WERI-Rb-1 (cell line): Measurements from ENCODE around the gene CDH4.

ENCODE experiments used
- DNase-seq: peaks from one replicate; pipeline ENCODE4 v3.0.0-alpha.2; 2020
- H3K27ac ChIP-seq: fragments of 250-450 bp; sonication (Bioruptor Pico); 2 replicates; pipeline ENCODE4 v1.5.1; 2020; ENCODE audit warnings: mild to moderate bottlenecking, moderate library complexity
- H3K27me3 ChIP-seq: fragments of 250-450 bp; sonication (Bioruptor Pico); 2 replicates; pipeline ENCODE4 v1.5.1; 2021; ENCODE audit warnings: mild to moderate bottlenecking, low read depth, moderate library complexity; ENCODE audit not compliant: insufficient read depth, severe bottlenecking
- H3K36me3 ChIP-seq: fragments of 250-450 bp; sonication (Bioruptor Pico); 2 replicates; pipeline ENCODE4 v1.5.1; 2020; ENCODE audit warnings: mild to moderate bottlenecking, moderate library complexity
- H3K4me3 ChIP-seq: 2 replicates; pipeline ENCODE4 v1.5.1; 2011; ENCODE audit warnings: low read depth, mild to moderate bottlenecking, control low read depth, low read length
- H3K9me3 ChIP-seq: fragments of 250-450 bp; sonication (Bioruptor Pico); 2 replicates; pipeline ENCODE4 v1.5.1; 2021; ENCODE audit warnings: mild to moderate bottlenecking, moderate library complexity; ENCODE audit not compliant: severe bottlenecking
- TF ChIP-seq, protein P1 (sequence below): IDR thresholded peaks from 2 replicates; pipeline ENCODE4 v1.5.1; 2011; ENCODE audit warnings: low read depth, mild to moderate bottlenecking, control low read depth, inconsistent platforms, low read length

CDH4 gene

DNA sequence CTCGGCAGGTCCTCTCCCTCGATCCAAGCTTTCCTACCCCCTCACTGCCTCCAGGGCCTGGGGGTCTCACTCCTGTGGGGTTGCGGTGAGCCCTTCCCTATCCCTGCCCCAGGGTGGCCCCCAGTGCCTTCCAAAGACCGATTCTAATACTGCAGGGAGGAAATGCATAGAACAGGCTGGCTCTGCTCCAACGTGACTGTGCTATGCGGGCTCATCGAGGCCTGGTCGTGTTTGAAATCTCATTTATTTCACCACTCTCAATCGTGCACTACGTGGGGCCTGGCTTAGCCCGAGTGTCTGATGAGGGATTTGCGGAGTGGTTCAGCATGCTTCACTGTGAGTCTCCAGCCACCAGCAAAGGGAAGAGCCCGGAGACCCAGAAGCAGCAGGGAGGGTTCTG lies 60.9 kb downstream of the CDH4 start:
- no peak for DNase-seq
- Histone ChIP-seq H3K27me3 (peaks cover 85% of the 10 kb centered on the region), H3K27ac (no peak overlapping the region), H3K9me3 (no peaks in the 10 kb centered on the region), H3K4me3 (no peak overlapping the region), H3K36me3 (no peaks in the 10 kb centered on the region)
- TF ChIP-seq, protein P1, sequence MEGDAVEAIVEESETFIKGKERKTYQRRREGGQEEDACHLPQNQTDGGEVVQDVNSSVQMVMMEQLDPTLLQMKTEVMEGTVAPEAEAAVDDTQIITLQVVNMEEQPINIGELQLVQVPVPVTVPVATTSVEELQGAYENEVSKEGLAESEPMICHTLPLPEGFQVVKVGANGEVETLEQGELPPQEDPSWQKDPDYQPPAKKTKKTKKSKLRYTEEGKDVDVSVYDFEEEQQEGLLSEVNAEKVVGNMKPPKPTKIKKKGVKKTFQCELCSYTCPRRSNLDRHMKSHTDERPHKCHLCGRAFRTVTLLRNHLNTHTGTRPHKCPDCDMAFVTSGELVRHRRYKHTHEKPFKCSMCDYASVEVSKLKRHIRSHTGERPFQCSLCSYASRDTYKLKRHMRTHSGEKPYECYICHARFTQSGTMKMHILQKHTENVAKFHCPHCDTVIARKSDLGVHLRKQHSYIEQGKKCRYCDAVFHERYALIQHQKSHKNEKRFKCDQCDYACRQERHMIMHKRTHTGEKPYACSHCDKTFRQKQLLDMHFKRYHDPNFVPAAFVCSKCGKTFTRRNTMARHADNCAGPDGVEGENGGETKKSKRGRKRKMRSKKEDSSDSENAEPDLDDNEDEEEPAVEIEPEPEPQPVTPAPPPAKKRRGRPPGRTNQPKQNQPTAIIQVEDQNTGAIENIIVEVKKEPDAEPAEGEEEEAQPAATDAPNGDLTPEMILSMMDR = no peak

DNA sequence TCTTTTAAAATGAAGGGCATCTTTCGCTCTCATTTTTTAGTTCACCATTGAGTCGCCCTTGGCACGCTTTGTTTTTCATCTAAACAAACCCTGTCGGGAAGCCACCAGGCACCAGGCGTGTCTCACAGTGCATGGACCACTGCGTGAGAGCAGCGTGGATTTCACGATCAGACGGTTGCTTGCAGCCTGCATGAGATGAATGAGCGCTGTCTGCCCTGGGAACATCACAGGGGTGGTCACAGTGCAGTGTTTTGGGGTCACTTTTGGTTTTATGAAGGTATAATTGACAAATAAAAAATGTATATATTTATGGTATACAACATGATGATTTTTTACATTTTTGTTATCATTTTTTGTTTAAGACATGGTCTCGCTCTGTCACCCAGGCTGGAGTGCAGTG lies 61.3 kb downstream of the CDH4 start:
- Histone ChIP-seq H3K9me3 (no peaks in the 10 kb centered on the region), H3K27ac (no peak overlapping the region), H3K36me3 (no peaks in the 10 kb centered on the region), H3K27me3 (peaks cover 85% of the 10 kb centered on the region), H3K4me3 (no peak overlapping the region)
- TF ChIP-seq, protein P1 = no peak
- DNase-seq = no peak

DNA sequence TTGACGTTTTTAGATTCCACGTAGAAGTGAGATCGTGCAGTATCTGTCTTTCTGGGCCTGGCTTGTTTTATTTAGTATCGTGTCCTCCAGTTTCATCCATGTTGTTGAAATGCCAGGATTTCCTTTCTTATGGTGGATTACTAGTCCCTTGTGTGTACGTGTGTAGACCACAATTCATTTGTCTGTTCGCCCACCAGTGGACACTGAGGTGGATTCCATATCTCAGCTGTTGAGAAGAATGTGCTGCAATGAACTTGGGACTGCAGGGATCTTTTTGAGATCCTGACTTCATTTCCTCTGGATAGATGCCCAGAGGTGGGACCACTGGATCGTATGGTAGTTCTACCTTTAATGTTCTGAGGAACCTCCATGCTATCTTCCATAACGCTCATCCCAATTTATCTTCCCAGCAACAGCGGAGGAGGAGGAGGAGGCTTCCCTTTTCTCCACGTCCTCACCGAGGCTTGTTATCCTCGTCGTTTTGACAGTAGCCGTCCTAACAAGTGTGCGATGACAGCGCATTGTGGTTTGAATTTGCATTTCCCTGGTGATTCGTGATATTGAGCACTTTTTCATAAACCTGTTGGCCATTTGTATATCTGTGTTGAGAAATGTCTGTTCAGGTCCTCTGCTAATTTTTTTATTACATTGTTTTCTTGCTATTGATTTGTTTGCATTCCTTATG lies 62.4 kb downstream of the CDH4 start:
- Histone ChIP-seq H3K27me3 (peaks cover 85% of the 10 kb centered on the region), H3K27ac (no peak overlapping the region), H3K36me3 (no peaks in the 10 kb centered on the region), H3K4me3 (no peak overlapping the region), H3K9me3 (no peaks in the 10 kb centered on the region)
- no peak for DNase-seq
- TF ChIP-seq, protein P1 = no peak

DNA sequence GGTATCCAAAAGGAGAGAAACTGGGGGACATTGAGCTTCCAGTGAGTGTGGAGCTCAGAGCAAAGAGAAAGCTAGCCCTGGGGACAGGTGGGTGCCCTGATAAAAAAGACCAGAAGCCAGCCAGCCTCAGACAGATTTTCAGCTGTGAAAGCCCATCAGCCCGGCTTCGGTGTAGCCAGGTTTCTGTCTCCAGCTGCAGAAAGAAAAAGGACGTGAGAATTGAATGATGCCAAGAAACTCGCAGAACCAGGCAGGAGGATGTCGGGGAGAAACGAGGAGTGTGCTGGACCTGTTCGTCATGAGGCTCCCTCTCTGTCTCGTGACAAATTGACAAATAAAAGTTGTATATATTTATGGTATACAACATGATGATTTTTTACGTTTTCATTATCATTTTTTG lies 63.3 kb downstream of the CDH4 start:
- Histone ChIP-seq H3K27me3 (peaks cover 80% of the 10 kb centered on the region), H3K27ac (no peak overlapping the region), H3K36me3 (no peaks in the 10 kb centered on the region), H3K4me3 (no peak overlapping the region), H3K9me3 (no peaks in the 10 kb centered on the region)
- DNase-seq = no peak
- TF ChIP-seq, protein P1 = no peak

DNA sequence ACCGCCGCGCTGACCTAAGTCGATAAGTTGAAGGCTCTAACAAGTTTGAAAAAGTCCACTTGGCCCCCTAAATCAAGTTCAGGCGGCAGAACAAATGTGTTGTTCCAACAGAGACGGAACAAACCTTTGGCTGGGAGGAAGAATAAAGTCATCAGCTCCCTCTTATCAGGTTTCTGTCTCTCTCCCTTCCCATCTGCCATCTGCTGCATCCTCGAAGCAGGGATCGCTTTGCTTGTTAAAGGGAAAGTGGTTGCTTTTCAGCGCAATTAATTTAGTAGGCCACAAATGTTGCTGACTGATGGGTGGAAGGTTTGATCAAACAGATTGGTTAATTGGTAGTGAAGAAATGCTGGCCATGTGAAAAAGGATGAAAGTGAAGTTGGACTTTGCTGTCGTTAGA lies 64.3 kb downstream of the CDH4 start:
- H3K36me3 ChIP-seq = no peaks in the 10 kb centered on the region
- TF ChIP-seq, protein P1 = no peak

DNA sequence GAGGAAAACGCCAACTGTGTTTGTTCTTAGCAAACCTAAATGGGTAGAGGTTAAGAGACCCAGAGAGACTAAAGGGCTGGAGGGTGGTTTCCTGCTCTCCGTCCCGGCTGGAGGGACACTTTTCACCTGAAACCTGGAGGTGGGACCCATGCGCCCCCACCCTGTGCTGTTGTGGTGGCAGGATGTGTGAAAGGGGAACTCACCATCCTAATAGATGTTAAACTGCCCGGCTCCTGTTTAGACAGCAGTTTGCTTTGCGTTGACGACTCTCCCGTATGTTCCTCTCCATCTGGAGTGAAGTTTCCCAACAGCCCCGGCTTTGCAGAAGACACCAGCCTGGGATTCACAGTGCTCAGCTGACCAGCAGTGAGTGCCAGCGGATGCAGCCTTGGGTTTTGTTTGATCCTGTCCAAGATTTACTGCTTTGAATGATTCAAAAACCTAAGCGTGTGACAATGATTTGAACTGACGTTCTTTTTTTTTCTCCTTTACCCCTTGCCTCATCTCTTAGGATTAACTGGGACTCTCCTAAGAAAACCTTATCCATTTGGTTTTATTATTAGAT lies 66.0 kb downstream of the CDH4 start:
- no peak for DNase-seq
- no peak overlapping the region for H3K27ac ChIP-seq
- H3K27me3 ChIP-seq = peaks cover 90% of the 10 kb centered on the region
- H3K4me3 ChIP-seq = no peak overlapping the region
- H3K9me3 ChIP-seq = no peaks in the 10 kb centered on the region
- TF ChIP-seq, protein P1 = no peak
- no peaks in the 10 kb centered on the region for H3K36me3 ChIP-seq

More for the DNA sequence above, 64.3 kb downstream of the CDH4 start:
- no peaks in the 10 kb centered on the region for H3K9me3 ChIP-seq
- no peak overlapping the region for H3K27ac ChIP-seq
- H3K4me3 ChIP-seq = no peak overlapping the region
- no peak for DNase-seq
- H3K27me3 ChIP-seq = peaks cover 87% of the 10 kb centered on the region
